ENCODE measurements around the gene RAD21L1. TPM values are rescaled to one million over a fixed set of nuclear protein-coding genes. Genes with fewer than 3 reads are reported as not detected.

Gene RAD21L1
- total and polyA plus RNA-seq, 4 donors = 0.10 to 0.28 TPM; not detected in 2

- H3K27me3 ChIP-seq (ENCODE audit: control insufficient read depth, insufficient read depth, low read length) = no peaks in the 10 kb centered on the region
- peaks cover 3% of the 10 kb centered on the region for H3K36me3 ChIP-seq (ENCODE audit: control insufficient read depth, insufficient read depth, low read length)
- peak overlapping the region; percentile 55 for H3K4me3 ChIP-seq (ENCODE audit: low read depth, low read length)
- peaks cover 21% of the 10 kb centered on the region for H3K4me1 ChIP-seq (ENCODE audit: control insufficient read depth, insufficient read depth, low read length)
- no peak for DNase-seq (ENCODE audit: low read depth in 4 of 6, low spot score in 6 of 6)
- peaks cover 1% of the 10 kb centered on the region for H3K9me3 ChIP-seq (ENCODE audit: control insufficient read depth, insufficient read depth, low read length)
- 0% methylated on average over 5 of the region's 10 CpGs for WGBS (ENCODE audit: insufficient coverage)
- H3K27ac ChIP-seq (ENCODE audit: low read depth, low read length) = peak overlapping the region; percentile 8
These were observed 40.0 kb downstream of the RAD21L1 start for GRCh38 chr20:1265916-1266166.

- peaks cover 6% of the 10 kb centered on the region for H3K36me3 ChIP-seq (ENCODE audit: control insufficient read depth, insufficient read depth, low read length)
- H3K4me1 ChIP-seq (ENCODE audit: control insufficient read depth, insufficient read depth, low read length) = peaks cover 24% of the 10 kb centered on the region
- peak in 3 of 6 donors; percentile 61 to 92 (median 85) for DNase-seq (ENCODE audit: low read depth in 4 of 6, low spot score in 6 of 6)
- peak within 1 kb of the TSS; percentile 8 for H3K27ac ChIP-seq (ENCODE audit: low read depth, low read length)
- peak within 1 kb of the TSS; percentile 55 for H3K4me3 ChIP-seq (ENCODE audit: low read depth, low read length)
- no peaks in the 10 kb centered on the region for H3K27me3 ChIP-seq (ENCODE audit: control insufficient read depth, insufficient read depth, low read length)
- H3K9me3 ChIP-seq (ENCODE audit: control insufficient read depth, insufficient read depth, low read length) = peaks cover 1% of the 10 kb centered on the region
- 0% methylated on average over 54 of the region's 61 CpGs for WGBS (ENCODE audit: insufficient coverage)
These were observed 40.5 kb downstream of the RAD21L1 start, which contains the start of gene SNPH for GRCh38 chr20:1266167-1266973. Gene SNPH (plus strand): TSS chr20:1266294. CDS start chr20:1296240, 29,946 bp downstream.

GRCh38 chr20:1267161-1267560, 41.3 kb downstream of the RAD21L1 start:
- Histone ChIP-seq H3K4me1 (ENCODE audit: control insufficient read depth, insufficient read depth, low read length) (peaks cover 24% of the 10 kb centered on the region), H3K9me3 (ENCODE audit: control insufficient read depth, insufficient read depth, low read length) (peaks cover 1% of the 10 kb centered on the region), H3K4me3 (ENCODE audit: low read depth, low read length) (peak overlapping the region; percentile 55), H3K36me3 (ENCODE audit: control insufficient read depth, insufficient read depth, low read length) (peaks cover 6% of the 10 kb centered on the region), H3K27ac (ENCODE audit: low read depth, low read length) (no peak overlapping the region), H3K27me3 (ENCODE audit: control insufficient read depth, insufficient read depth, low read length) (no peaks in the 10 kb centered on the region)
- 21% methylated on average over 6 of the region's 8 CpGs for WGBS (ENCODE audit: insufficient coverage)
- no peak for DNase-seq (ENCODE audit: low read depth in 4 of 6, low spot score in 6 of 6)

GRCh38 chr20:1267809-1268374, 42.0 kb downstream of the RAD21L1 start:
- Histone ChIP-seq H3K4me1 (ENCODE audit: control insufficient read depth, insufficient read depth, low read length) (peaks cover 30% of the 10 kb centered on the region), H3K9me3 (ENCODE audit: control insufficient read depth, insufficient read depth, low read length) (no peaks in the 10 kb centered on the region), H3K4me3 (ENCODE audit: low read depth, low read length) (no peak overlapping the region), H3K27me3 (ENCODE audit: control insufficient read depth, insufficient read depth, low read length) (no peaks in the 10 kb centered on the region), H3K36me3 (ENCODE audit: control insufficient read depth, insufficient read depth, low read length) (peaks cover 8% of the 10 kb centered on the region), H3K27ac (ENCODE audit: low read depth, low read length) (no peak overlapping the region)
- 92% methylated on average over 2 of the region's 3 CpGs for WGBS (ENCODE audit: insufficient coverage)
- no peak for DNase-seq (ENCODE audit: low read depth in 4 of 6, low spot score in 6 of 6)

- Histone ChIP-seq H3K36me3 (ENCODE audit: control insufficient read depth, insufficient read depth, low read length) (peaks cover 9% of the 10 kb centered on the region), H3K4me1 (ENCODE audit: control insufficient read depth, insufficient read depth, low read length) (peaks cover 36% of the 10 kb centered on the region), H3K27me3 (ENCODE audit: control insufficient read depth, insufficient read depth, low read length) (no peaks in the 10 kb centered on the region), H3K9me3 (ENCODE audit: control insufficient read depth, insufficient read depth, low read length) (no peaks in the 10 kb centered on the region), H3K4me3 (ENCODE audit: low read depth, low read length) (no peak overlapping the region), H3K27ac (ENCODE audit: low read depth, low read length) (no peak overlapping the region)
- DNase-seq (ENCODE audit: low read depth in 4 of 6, low spot score in 6 of 6) = no peak
- 92% methylated on average over 6 of the region's 8 CpGs for WGBS (ENCODE audit: insufficient coverage)
These were observed 43.4 kb downstream of the RAD21L1 start for GRCh38 chr20:1269235-1269634.

GRCh38 chr20:1269850-1270249, 44.0 kb downstream of the RAD21L1 start:
- Histone ChIP-seq H3K27me3 (ENCODE audit: control insufficient read depth, insufficient read depth, low read length) (no peaks in the 10 kb centered on the region), H3K4me1 (ENCODE audit: control insufficient read depth, insufficient read depth, low read length) (peaks cover 42% of the 10 kb centered on the region), H3K9me3 (ENCODE audit: control insufficient read depth, insufficient read depth, low read length) (no peaks in the 10 kb centered on the region), H3K36me3 (ENCODE audit: control insufficient read depth, insufficient read depth, low read length) (peaks cover 9% of the 10 kb centered on the region), H3K27ac (ENCODE audit: low read depth, low read length) (no peak overlapping the region), H3K4me3 (ENCODE audit: low read depth, low read length) (no peak overlapping the region)
- WGBS (ENCODE audit: insufficient coverage) = 100% methylated on average over 2 of the region's 3 CpGs
- DNase-seq (ENCODE audit: low read depth in 4 of 6, low spot score in 6 of 6) = no peak

- H3K4me3 ChIP-seq (ENCODE audit: low read depth, low read length) = no peak overlapping the region
- H3K27ac ChIP-seq (ENCODE audit: low read depth, low read length) = no peak overlapping the region
- H3K9me3 ChIP-seq (ENCODE audit: control insufficient read depth, insufficient read depth, low read length) = no peaks in the 10 kb centered on the region
- peak in 1 of 6 donors; percentile 54 for DNase-seq (ENCODE audit: low read depth in 4 of 6, low spot score in 6 of 6)
- peaks cover 16% of the 10 kb centered on the region for H3K36me3 ChIP-seq (ENCODE audit: control insufficient read depth, insufficient read depth, low read length)
- WGBS (ENCODE audit: insufficient coverage) = 45% methylated on average over 5 of the region's 6 CpGs
- H3K27me3 ChIP-seq (ENCODE audit: control insufficient read depth, insufficient read depth, low read length) = no peaks in the 10 kb centered on the region
- H3K4me1 ChIP-seq (ENCODE audit: control insufficient read depth, insufficient read depth, low read length) = peaks cover 41% of the 10 kb centered on the region
These were observed 46.7 kb downstream of the RAD21L1 start for GRCh38 chr20:1272368-1273100.

GRCh38 chr20:1273366-1273765, 47.5 kb downstream of the RAD21L1 start:
- H3K4me1 ChIP-seq (ENCODE audit: control insufficient read depth, insufficient read depth, low read length) = peaks cover 33% of the 10 kb centered on the region
- no peak overlapping the region for H3K27ac ChIP-seq (ENCODE audit: low read depth, low read length)
- no peak overlapping the region for H3K4me3 ChIP-seq (ENCODE audit: low read depth, low read length)
- DNase-seq (ENCODE audit: low read depth in 4 of 6, low spot score in 6 of 6) = no peak
- 80% methylated on average over 1 of the region's 2 CpGs for WGBS (ENCODE audit: insufficient coverage)
- H3K27me3 ChIP-seq (ENCODE audit: control insufficient read depth, insufficient read depth, low read length) = no peaks in the 10 kb centered on the region
- H3K36me3 ChIP-seq (ENCODE audit: control insufficient read depth, insufficient read depth, low read length) = peaks cover 22% of the 10 kb centered on the region
- no peaks in the 10 kb centered on the region for H3K9me3 ChIP-seq (ENCODE audit: control insufficient read depth, insufficient read depth, low read length)

GRCh38 chr20:1274485-1275311, 48.9 kb downstream of the RAD21L1 start:
- peak in 2 of 6 donors; percentile 74 to 90 for DNase-seq (ENCODE audit: low read depth in 4 of 6, low spot score in 6 of 6)
- Histone ChIP-seq H3K4me1 (ENCODE audit: control insufficient read depth, insufficient read depth, low read length) (peaks cover 31% of the 10 kb centered on the region), H3K27ac (ENCODE audit: low read depth, low read length) (no peak overlapping the region), H3K9me3 (ENCODE audit: control insufficient read depth, insufficient read depth, low read length) (no peaks in the 10 kb centered on the region), H3K36me3 (ENCODE audit: control insufficient read depth, insufficient read depth, low read length) (peaks cover 22% of the 10 kb centered on the region), H3K27me3 (ENCODE audit: control insufficient read depth, insufficient read depth, low read length) (no peaks in the 10 kb centered on the region), H3K4me3 (ENCODE audit: low read depth, low read length) (no peak overlapping the region)
- 43% methylated on average over 14 of the region's 14 CpGs for WGBS (ENCODE audit: insufficient coverage)
